ENCODE results near the gene PDCD1LG2. TPM values are rescaled to one million over a fixed set of nuclear protein-coding genes. Genes with fewer than 3 reads are reported as not detected.

PDCD1LG2 gene
- total RNA-seq, 4 donors from 2014 or later: 0.49 to 2.2 (median 0.99) TPM

GRCh38 chr9:5608298-5609225 lies 98.2 kb downstream of the PDCD1LG2 start:
- DNase-seq (ENCODE audit: low spot score in 2 of 2): no peak
- TF ChIP-seq POLR2A (IDR thresholded peaks at IDR 0.05): no peak
- no peak for TF ChIP-seq POLR2AphosphoS5 (IDR thresholded peaks at IDR 0.05)
- TF ChIP-seq CTCF (IDR thresholded peaks at IDR 0.05): no peak
- TF ChIP-seq EP300 (IDR thresholded peaks at IDR 0.05): no peak
- WGBS: 63% methylated on average over 6 of the region's 6 CpGs

GRCh38 chr9:5609226-5609596 lies 98.9 kb downstream of the PDCD1LG2 start:
- 79% methylated on average over 3 of the region's 3 CpGs for WGBS
- no peak overlapping the region for H3K27ac ChIP-seq
- TF ChIP-seq EP300 (IDR thresholded peaks at IDR 0.05) (no peak), POLR2A (IDR thresholded peaks at IDR 0.05) (no peak)
- no peaks in the 10 kb centered on the region for H3K27me3 ChIP-seq
- H3K9me3 ChIP-seq: no peaks in the 10 kb centered on the region
- no peak for DNase-seq (ENCODE audit: low spot score in 2 of 2)
- H3K4me3 ChIP-seq: peak overlapping the region; percentile 29
- no peaks in the 10 kb centered on the region for H3K36me3 ChIP-seq
- H3K4me1 ChIP-seq: peaks cover 15% of the 10 kb centered on the region

More at GRCh38 chr9:5608298-5609225, 98.2 kb downstream of the PDCD1LG2 start:
- Histone ChIP-seq H3K9me3 (no peaks in the 10 kb centered on the region), H3K27me3 (no peaks in the 10 kb centered on the region), H3K27ac (no peak overlapping the region), H3K4me1 (peaks cover 15% of the 10 kb centered on the region), H3K36me3 (no peaks in the 10 kb centered on the region), H3K4me3 (peak overlapping the region; percentile 29)

GRCh38 chr9:5610491-5610890 lies 100.2 kb downstream of the PDCD1LG2 start:
- H3K36me3 ChIP-seq: no peaks in the 10 kb centered on the region
- no peak overlapping the region for H3K27ac ChIP-seq
- no peaks in the 10 kb centered on the region for H3K9me3 ChIP-seq
- 65% methylated on average over 2 of the region's 2 CpGs for WGBS
- peaks cover 15% of the 10 kb centered on the region for H3K4me1 ChIP-seq
- H3K27me3 ChIP-seq: no peaks in the 10 kb centered on the region
- no peak for DNase-seq (ENCODE audit: low spot score in 2 of 2)
- no peak for TF ChIP-seq POLR2AphosphoS5 (IDR thresholded peaks at IDR 0.05)
- no peak for TF ChIP-seq EP300 (IDR thresholded peaks at IDR 0.05)
- TF ChIP-seq POLR2A (IDR thresholded peaks at IDR 0.05): no peak
- no peak for TF ChIP-seq CTCF (IDR thresholded peaks at IDR 0.05)
- no peak overlapping the region for H3K4me3 ChIP-seq

- Histone ChIP-seq H3K4me1 (peaks cover 15% of the 10 kb centered on the region), H3K27me3 (no peaks in the 10 kb centered on the region), H3K4me3 (no peak overlapping the region), H3K9me3 (no peaks in the 10 kb centered on the region), H3K27ac (peak overlapping the region; percentile 16), H3K36me3 (no peaks in the 10 kb centered on the region)
- DNase-seq (ENCODE audit: low spot score in 2 of 2): no peak
- no peak for TF ChIP-seq CTCF (IDR thresholded peaks at IDR 0.05)
- TF ChIP-seq POLR2A (IDR thresholded peaks at IDR 0.05): no peak
- no peak for TF ChIP-seq POLR2AphosphoS5 (IDR thresholded peaks at IDR 0.05)
- no peak for TF ChIP-seq EP300 (IDR thresholded peaks at IDR 0.05)
- WGBS: 59% methylated on average over 6 of the region's 6 CpGs
Observed at GRCh38 chr9:5611321-5612184, 101.2 kb downstream of the PDCD1LG2 start.

- H3K9me3 ChIP-seq: no peaks in the 10 kb centered on the region
- TF ChIP-seq EP300 (IDR thresholded peaks at IDR 0.05) (no peak), POLR2AphosphoS5 (IDR thresholded peaks at IDR 0.05) (no peak), CTCF (IDR thresholded peaks at IDR 0.05) (no peak), POLR2A (IDR thresholded peaks at IDR 0.05) (no peak)
- no peak overlapping the region for H3K27ac ChIP-seq
Observed at GRCh38 chr9:5612185-5612530, 101.8 kb downstream of the PDCD1LG2 start.

More at GRCh38 chr9:5612185-5612530, 101.8 kb downstream of the PDCD1LG2 start:
- no peak for DNase-seq (ENCODE audit: low spot score in 2 of 2)
- no peaks in the 10 kb centered on the region for H3K36me3 ChIP-seq
- peaks cover 15% of the 10 kb centered on the region for H3K4me1 ChIP-seq
- H3K4me3 ChIP-seq: no peak overlapping the region
- H3K27me3 ChIP-seq: no peaks in the 10 kb centered on the region
